GM21717 (cell line): ENCODE measurements around the gene ADAMTS6.
"Not testable (repeated sequence)": the region's sequence is repeated elsewhere in the genome, so short reads cannot be mapped to it uniquely, and the experiment has no call there.

ENCODE experiments used
- ATAC-seq: cut with Tn5 transposase; IDR thresholded peaks from one replicate; pipeline ENCODE4 v1.9.1; 2021; ENCODE audit warnings: mild to moderate bottlenecking, moderate library complexity; ENCODE audit not compliant: unreplicated experiment

The ADAMTS6 gene

DNA sequence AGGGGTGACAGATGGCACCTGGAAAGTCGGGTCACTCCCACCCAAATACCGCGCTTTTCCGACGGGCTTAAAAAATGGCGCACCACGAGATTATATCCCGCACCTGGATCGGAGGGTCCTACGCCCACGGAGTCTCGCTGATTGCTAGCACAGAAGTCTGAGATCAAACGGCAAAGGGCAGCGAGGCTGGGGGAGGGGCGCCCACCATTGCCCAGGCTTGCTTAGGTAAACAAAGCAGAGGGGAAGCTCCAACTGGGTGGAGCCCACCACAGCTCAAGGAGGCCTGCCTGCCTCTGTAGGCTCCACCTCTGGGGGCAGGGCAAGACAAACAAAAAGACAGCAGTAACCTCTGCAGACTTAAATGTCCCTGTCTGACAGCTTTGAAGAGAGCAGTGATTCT lies 111.2 kb downstream of the ADAMTS6 start:
- ATAC-seq = not testable (repeated sequence)

- ATAC-seq = no peak
Observed at GRCh38 chr5:65366655-65367054, 115.1 kb downstream of the ADAMTS6 start.

- ATAC-seq = no peak
Observed at GRCh38 chr5:65364907-65365306, 116.8 kb downstream of the ADAMTS6 start.

DNA sequence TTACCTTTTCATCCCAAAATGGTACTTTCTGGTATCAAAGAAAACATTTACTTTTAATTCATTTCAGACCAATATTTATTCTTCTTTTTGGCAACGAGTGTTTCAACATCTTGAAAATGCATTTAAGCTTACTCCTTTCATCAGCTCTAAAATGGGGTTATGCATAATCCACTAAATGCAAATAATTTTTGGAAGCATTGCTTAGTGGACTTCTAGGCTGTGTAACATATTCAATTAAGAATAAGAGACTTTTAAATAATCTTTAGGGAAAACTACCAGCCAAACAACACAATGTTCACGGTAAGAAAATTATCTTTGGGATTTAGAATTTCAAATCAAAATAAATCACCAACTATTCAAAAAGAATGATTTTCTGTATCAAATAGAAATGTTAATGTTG lies 118.2 kb downstream of the ADAMTS6 start:
- no peak for ATAC-seq

GRCh38 chr5:65359981-65360380 lies 121.7 kb downstream of the ADAMTS6 start:
- ATAC-seq = no peak

DNA sequence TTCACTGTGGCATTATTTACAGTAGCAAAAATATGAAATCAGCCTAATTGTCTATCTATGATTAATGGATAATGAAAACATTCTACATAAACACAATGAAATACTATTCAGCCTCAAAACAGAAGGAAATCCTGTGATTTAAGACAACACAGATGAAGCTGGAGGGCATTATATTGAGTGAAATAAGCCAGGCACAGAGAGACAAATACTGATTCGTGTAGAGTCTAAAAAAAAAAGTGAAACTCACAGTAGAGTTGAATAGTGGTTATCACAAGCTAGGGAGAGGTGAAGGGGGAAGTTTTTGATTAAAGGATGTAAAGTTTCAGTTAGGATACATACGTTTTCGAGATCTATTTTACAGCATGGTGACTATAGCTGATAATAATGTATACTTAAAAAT lies 122.2 kb downstream of the ADAMTS6 start:
- no peak for ATAC-seq

GRCh38 chr5:65356274-65356673 lies 125.4 kb downstream of the ADAMTS6 start:
- ATAC-seq = no peak

DNA sequence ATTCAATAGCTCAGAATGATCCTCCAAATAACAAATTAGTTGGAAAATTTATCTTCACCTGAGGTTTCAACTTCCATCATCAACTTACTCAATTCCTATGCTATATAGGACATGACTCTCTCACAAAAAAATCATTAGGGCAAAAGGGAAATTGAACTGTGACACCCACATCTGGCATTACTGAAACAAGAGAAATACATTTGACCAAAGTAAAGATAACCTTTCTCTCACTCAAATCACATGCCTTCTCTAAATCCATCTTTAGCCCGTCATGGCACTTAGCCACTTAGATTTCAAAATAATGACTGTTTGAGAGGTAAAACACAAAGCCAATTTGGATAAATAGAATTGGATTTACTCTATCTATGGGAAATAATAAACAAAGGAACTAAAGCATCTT lies 126.4 kb downstream of the ADAMTS6 start:
- no peak for ATAC-seq

DNA sequence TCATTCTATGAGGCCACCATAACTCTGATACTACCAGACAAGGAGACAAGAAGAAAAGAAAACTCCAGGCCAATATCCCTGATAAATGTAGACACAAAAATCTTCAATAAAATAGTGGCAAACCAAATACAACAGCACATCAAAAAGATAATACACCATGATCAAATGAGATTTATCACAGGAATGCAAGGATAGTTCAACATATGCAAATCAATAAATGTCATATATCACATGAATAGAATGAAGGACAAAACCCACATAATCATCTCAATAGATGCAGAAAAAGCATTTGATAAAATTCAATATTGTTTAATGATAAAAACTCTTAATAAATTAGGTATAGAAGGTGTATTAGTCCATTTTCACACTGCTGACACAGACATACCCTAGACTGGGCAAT lies 139.9 kb downstream of the ADAMTS6 start:
- no peak for ATAC-seq

GRCh38 chr5:65338606-65339151 lies 143.0 kb downstream of the ADAMTS6 start:
- no peak for ATAC-seq

- ATAC-seq = no peak
Observed at GRCh38 chr5:65334077-65334476, 147.6 kb downstream of the ADAMTS6 start.

GRCh38 chr5:65332591-65332990 lies 149.1 kb downstream of the ADAMTS6 start:
- no peak for ATAC-seq

DNA sequence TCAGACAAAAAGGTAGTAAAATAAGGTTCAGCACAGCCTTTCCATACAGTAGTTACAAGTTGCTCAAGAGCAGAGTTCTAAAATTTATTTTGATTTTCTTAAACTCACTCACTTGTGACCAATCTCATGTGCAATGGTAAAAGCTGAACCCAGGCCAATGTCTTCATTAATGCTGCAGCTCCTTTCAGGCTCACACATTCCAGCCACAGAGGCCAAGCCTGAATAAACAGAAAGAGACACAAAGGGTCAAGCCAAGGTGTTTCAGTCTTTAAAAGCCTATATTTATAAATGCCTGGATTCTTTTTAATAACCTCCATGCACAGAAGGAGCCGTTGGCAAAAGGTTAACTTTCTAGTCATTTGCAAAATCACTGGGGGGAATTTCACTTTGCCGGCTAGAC lies 152.5 kb downstream of the ADAMTS6 start:
- no peak for ATAC-seq

- ATAC-seq = no peak
Observed at GRCh38 chr5:65327582-65327981, 154.1 kb downstream of the ADAMTS6 start.

- ATAC-seq = no peak
Observed at GRCh38 chr5:65326922-65327321, 154.8 kb downstream of the ADAMTS6 start.

GRCh38 chr5:65324226-65324625 lies 157.5 kb downstream of the ADAMTS6 start:
- no peak for ATAC-seq

DNA sequence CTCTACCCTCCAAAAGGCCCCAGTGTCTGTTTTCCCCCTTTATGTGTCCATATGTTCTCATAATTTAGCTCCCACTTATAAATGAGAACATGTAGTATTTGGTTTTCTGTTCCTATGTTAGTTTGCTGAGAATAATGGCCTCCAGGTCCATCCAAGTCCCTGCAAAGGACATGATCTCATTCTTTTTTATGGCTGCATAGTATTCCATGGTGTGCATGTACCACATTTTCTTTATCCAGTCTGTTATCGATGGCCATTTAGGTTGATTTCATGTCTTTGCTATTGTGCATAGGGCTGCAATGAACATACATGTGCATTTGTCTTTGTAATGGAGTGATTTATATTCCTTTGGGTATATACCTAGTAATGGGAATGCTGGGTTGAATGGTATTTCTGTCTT lies 161.0 kb downstream of the ADAMTS6 start:
- not testable (repeated sequence) for ATAC-seq

GRCh38 chr5:65320250-65320649 lies 161.5 kb downstream of the ADAMTS6 start:
- no peak for ATAC-seq

DNA sequence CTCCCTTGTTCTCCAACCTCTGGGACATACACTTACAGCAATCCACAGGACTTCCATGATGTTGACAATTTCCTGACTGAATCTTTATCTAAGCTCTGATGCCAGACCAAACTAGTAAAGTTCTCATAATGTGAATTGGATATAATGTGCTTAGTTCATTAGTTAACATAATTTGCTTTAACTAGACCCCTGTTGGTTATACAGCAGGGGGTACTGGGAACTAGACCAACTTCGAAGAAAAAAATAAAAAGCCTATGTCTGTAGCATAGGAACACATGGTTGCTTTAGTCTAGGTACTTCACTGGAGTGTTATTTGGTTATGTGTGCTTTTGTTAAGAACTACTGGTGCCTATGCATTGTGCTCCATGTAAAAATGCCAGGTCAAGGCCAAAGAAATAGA lies 173.8 kb downstream of the ADAMTS6 start:
- ATAC-seq = no peak

- no peak for ATAC-seq
Observed at GRCh38 chr5:65307088-65307487, 174.6 kb downstream of the ADAMTS6 start.

DNA sequence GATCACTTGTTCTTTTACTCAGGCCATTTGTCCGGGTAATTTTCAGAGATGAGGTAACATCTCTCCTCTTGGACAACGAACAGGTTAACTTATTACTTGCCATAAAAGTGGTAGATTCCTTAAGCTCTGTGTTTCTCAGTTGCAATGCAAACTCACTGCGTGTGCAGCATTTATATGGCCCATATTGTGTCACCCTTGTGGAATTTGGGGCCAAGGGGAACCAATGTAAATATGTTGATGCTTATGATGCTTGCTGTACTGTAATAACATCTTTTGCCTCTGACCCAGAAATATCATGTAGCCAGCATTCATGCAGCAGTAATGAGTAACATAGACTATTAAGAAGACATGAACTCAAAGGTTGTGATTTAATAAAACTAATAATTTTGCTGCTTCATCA lies 175.8 kb downstream of the ADAMTS6 start:
- no peak for ATAC-seq

- ATAC-seq = no peak
Observed at GRCh38 chr5:65299861-65300260, 181.9 kb downstream of the ADAMTS6 start.

DNA sequence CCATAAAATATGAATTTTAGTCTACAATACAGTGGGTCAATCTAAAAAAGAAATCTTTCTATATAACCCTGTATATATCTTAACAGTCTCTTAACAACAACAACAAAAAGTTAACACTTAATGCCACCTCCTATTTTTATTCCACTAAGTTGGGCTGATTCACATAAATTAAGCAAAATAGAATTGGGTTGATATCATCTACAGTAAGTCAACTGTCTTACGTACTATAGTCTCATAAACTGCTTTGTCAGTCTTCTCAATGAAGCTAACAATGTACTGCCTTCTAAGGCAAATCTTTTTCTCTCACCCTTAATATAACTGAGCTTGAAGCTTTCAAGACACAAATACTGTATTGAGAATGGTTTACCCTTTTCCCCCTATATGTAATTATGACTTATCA lies 185.7 kb downstream of the ADAMTS6 start:
- no peak for ATAC-seq

GRCh38 chr5:65292196-65292595 lies 189.5 kb downstream of the ADAMTS6 start:
- no peak for ATAC-seq
